Measurements from ENCODE around the gene VAV3. TPM values are rescaled to one million over a fixed set of nuclear protein-coding genes. Genes with fewer than 3 reads are reported as not detected.

VAV3 gene
- polyA plus RNA-seq, 3 donors = 5.4 to 9.2 (median 9.0) TPM

GRCh38 chr1:107609808-107610207, 355.2 kb downstream of the VAV3 start:
- no peak overlapping the region for H3K9ac ChIP-seq (ENCODE audit: insufficient read depth, low read length, poor library complexity, severe bottlenecking)
- no peaks in the 10 kb centered on the region for H3K27me3 Mint-ChIP-seq (ENCODE audit: low read depth in 3 of 3)
- H3K36me3 ChIP-seq (replicated peaks in 1 of 2; ENCODE audit: control insufficient read depth in 1 of 2, insufficient read depth in 2 of 2, low read length in 2 of 2) = peaks cover 4 to 48% of the 10 kb centered on the region in 2 donors
- no peak overlapping the region for H3K4me3 ChIP-seq (replicated peaks in 1 of 3; ENCODE audit: low read depth in 2 of 3, low read length in 3 of 3)
- H3K27ac ChIP-seq (ENCODE audit: low read depth in 1 of 2, low read length in 2 of 2) = no peak overlapping the region
- intact Hi-C loops (cut with micrococcal nuclease) = loop anchor here in 1 of 2 donors (10.0 kb wide), 1 partner anchor 65 kb away; no protein-coding TSS in a partner anchor
- H3K36me3 Mint-ChIP-seq = peaks cover 30 to 58% of the 10 kb centered on the region in 2 donors
- no peaks in the 10 kb centered on the region for H4K20me1 ChIP-seq (ENCODE audit: insufficient read depth, low read length)
- H3K27ac Mint-ChIP-seq = no peak overlapping the region
- no peaks in the 10 kb centered on the region for H3K4me1 ChIP-seq (ENCODE audit: control insufficient read depth in 1 of 2, insufficient read depth in 2 of 2, low read length in 2 of 2)
- H2AFZ ChIP-seq (ENCODE audit: insufficient read depth, low read depth, low read length, poor library complexity, severe bottlenecking) = no peak overlapping the region
- no peak overlapping the region for H3K4me3 Mint-ChIP-seq
- H3K4me2 ChIP-seq (replicated peaks; ENCODE audit: extremely low read depth, low read length, poor library complexity, severe bottlenecking) = no peak overlapping the region
- no peaks in the 10 kb centered on the region for H3K4me1 Mint-ChIP-seq
- peaks cover 4 to 13% of the 10 kb centered on the region in 2 donors for H3K9me3 ChIP-seq (replicated peaks in 1 of 2; ENCODE audit: control insufficient read depth in 1 of 2, insufficient read depth in 1 of 2, low read length in 2 of 2)
- H3K9me3 Mint-ChIP-seq = peaks cover 10 to 31% (median 15%) of the 10 kb centered on the region in 7 donors
- H3K79me2 ChIP-seq (ENCODE audit: insufficient read depth, low read length) = no peaks in the 10 kb centered on the region
- H3K27me3 ChIP-seq (ENCODE audit: control insufficient read depth in 2 of 2, insufficient read depth in 2 of 2, low read length in 2 of 2) = no peaks in the 10 kb centered on the region
- no peak for DNase-seq
- TF ChIP-seq CTCF (IDR thresholded peaks at IDR 0.05) = no peak
- WGBS (ENCODE audit: insufficient coverage) = no CpG with 5 or more reads among the region's 1 CpG

GRCh38 chr1:107604825-107605224, 360.2 kb downstream of the VAV3 start:
- no peak for DNase-seq
- no peaks in the 10 kb centered on the region for H3K79me2 ChIP-seq (ENCODE audit: insufficient read depth, low read length)
- peaks cover 4 to 6% of the 10 kb centered on the region in 2 donors for H3K9me3 ChIP-seq (replicated peaks in 1 of 2; ENCODE audit: control insufficient read depth in 1 of 2, insufficient read depth in 1 of 2, low read length in 2 of 2)
- Mint-ChIP-seq H3K4me1 (no peaks in the 10 kb centered on the region), H3K36me3 (peaks cover 40 to 47% of the 10 kb centered on the region in 2 donors), H3K27me3 (ENCODE audit: low read depth in 3 of 3) (no peaks in the 10 kb centered on the region), H3K9me3 (peaks cover 5 to 10% (median 7%) of the 10 kb centered on the region in 7 donors), H3K27ac (no peak overlapping the region), H3K4me3 (no peak overlapping the region)
- H3K4me3 ChIP-seq (replicated peaks in 1 of 3; ENCODE audit: low read depth in 2 of 3, low read length in 3 of 3) = no peak overlapping the region
- peaks cover 17 to 42% of the 10 kb centered on the region in 2 donors for H3K36me3 ChIP-seq (replicated peaks in 1 of 2; ENCODE audit: control insufficient read depth in 1 of 2, insufficient read depth in 2 of 2, low read length in 2 of 2)
- no peak for TF ChIP-seq CTCF (IDR thresholded peaks at IDR 0.05)
- no peak overlapping the region for H3K9ac ChIP-seq (ENCODE audit: insufficient read depth, low read length, poor library complexity, severe bottlenecking)
- H3K4me1 ChIP-seq (ENCODE audit: control insufficient read depth in 1 of 2, insufficient read depth in 2 of 2, low read length in 2 of 2) = no peaks in the 10 kb centered on the region
- H4K20me1 ChIP-seq (ENCODE audit: insufficient read depth, low read length) = no peaks in the 10 kb centered on the region
- H3K27me3 ChIP-seq (ENCODE audit: control insufficient read depth in 2 of 2, insufficient read depth in 2 of 2, low read length in 2 of 2) = no peaks in the 10 kb centered on the region
- H2AFZ ChIP-seq (ENCODE audit: insufficient read depth, low read depth, low read length, poor library complexity, severe bottlenecking) = no peak overlapping the region
- intact Hi-C loops (cut with micrococcal nuclease) = loop anchor here in 1 of 2 donors (10.0 kb wide), 1 partner anchor 60 kb away; no protein-coding TSS in a partner anchor
- no peak overlapping the region for H3K4me2 ChIP-seq (replicated peaks; ENCODE audit: extremely low read depth, low read length, poor library complexity, severe bottlenecking)
- no peak overlapping the region for H3K27ac ChIP-seq (ENCODE audit: low read depth in 1 of 2, low read length in 2 of 2)

Measured in CD14-positive monocyte (primary cell).